Subcutaneous adipose tissue (tissue), 4 donors: Measurements from ENCODE around the gene CDK18. TPM values are rescaled to one million over a fixed set of nuclear protein-coding genes. Genes with fewer than 3 reads are reported as not detected.

Source experiments
- total RNA-seq, 4 donors: library from RNA; depleted of rRNA; stranded (reverse); fragments of >200 nt; gene quantifications; one replicate each; pipeline ENCODE4 v1.1.0, GENCODE V29; 2016
- TF ChIP-seq, protein P1 (sequence below): fragments of 450-650 bp; IDR thresholded peaks from one replicate; pipeline ENCODE4 v1.5.1; 2016; ENCODE audit warnings: low read depth, mild to moderate bottlenecking, control low read depth, antibody characterized with exemption, moderate library complexity

The CDK18 gene
- total RNA-seq, 4 donors from 2014 or later, result 1.6 to 7.8 (median 2.4) TPM

DNA sequence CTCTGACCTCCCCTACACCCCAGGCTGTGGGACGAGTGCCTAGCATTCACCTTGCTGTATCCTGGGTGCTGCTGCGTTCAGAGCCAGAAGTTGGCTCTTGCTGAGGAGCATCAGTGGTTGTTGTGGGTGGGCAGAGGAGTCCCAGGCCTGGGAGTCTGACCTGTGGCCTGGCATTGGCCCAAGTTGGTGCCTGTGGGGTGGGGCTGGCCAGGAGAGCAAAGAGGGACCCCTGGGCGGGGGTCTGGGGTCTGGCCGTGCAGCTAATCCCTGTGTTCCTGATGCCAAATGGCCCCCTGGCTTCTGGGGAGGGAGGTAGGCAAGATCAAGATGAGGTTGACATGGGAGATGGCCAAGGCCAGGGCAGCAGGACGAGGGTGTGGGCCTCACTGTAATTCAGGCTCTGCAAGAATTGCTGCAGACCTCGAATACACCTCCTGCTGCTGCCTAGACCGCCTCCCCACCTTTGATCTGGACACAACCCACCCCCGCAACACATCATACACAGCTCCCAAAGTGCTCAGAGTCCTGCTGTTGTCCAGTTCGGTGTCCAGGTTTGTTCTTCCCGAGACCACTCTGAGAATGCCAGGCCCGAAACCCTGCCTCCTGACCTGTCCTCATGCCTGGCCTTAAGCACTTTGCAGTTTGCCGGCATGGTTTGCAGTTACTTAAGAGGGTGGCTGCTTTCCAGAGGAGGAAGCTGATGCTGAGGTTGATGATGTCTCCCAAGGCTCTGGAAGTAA, 28.7 kb downstream of the CDK18 start:
- TF ChIP-seq, protein P1, sequence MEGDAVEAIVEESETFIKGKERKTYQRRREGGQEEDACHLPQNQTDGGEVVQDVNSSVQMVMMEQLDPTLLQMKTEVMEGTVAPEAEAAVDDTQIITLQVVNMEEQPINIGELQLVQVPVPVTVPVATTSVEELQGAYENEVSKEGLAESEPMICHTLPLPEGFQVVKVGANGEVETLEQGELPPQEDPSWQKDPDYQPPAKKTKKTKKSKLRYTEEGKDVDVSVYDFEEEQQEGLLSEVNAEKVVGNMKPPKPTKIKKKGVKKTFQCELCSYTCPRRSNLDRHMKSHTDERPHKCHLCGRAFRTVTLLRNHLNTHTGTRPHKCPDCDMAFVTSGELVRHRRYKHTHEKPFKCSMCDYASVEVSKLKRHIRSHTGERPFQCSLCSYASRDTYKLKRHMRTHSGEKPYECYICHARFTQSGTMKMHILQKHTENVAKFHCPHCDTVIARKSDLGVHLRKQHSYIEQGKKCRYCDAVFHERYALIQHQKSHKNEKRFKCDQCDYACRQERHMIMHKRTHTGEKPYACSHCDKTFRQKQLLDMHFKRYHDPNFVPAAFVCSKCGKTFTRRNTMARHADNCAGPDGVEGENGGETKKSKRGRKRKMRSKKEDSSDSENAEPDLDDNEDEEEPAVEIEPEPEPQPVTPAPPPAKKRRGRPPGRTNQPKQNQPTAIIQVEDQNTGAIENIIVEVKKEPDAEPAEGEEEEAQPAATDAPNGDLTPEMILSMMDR, result no peak

DNA sequence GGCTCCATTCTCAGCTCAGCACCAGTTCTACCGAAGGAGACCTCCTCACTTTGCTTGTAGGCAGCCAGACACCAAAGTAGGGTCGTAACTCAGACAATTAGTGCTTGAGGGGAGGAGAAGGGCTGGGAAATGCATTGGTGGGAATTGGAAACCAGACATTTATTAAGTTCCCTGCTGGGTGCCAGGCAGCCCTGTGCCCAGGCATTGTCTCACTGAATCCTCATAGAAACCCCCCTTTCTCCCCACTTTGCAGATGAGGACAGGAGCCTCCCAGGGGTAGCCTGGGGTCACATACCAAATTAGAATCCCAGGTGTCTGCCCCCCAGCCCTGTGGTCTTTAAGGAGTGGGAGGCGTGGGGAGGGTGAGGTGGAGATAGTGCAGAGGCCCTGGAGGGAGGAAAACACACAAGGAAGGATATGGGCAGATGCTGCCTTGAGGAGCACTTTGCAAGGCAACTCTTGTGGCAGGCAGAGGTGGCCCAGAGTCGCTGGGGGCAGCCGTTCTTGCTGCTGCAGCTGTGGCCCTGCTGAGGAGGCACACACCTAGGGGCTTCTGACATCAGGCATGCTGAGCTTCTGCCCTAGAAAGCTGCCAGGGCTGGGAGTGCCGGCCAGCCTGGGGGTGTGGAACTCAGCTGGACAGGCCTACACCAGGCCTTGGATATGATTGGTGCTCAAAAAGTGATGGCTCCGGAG, 29.4 kb downstream of the CDK18 start:
- TF ChIP-seq, protein P1, result no peak

DNA sequence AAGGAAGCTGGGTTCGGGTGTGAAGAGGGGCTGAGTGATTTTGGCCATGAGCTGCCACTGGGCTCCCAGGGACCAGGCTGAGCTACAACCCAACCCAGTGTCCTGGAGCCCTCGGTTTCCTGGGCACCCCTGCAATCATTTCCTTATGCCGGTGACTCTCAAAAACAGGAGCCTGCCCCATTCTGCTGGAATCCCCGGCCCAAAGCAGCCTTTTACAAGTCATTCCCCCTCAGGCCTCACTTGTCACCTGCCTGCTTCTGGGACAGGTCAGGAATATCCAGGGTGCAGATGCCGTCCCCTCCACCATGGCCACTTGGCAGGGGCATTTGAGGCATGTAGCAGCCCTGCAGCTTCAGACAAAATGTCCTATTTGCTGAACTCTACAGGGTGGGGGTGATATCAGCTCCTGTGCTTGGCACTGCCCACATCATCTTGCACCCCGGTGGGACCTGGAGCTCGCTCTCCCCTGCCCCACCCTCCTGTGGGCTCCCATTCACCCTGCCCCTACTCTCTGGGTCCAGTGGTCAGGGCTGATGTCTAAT, 30.0 kb downstream of the CDK18 start:
- TF ChIP-seq, protein P1, result no peak

DNA sequence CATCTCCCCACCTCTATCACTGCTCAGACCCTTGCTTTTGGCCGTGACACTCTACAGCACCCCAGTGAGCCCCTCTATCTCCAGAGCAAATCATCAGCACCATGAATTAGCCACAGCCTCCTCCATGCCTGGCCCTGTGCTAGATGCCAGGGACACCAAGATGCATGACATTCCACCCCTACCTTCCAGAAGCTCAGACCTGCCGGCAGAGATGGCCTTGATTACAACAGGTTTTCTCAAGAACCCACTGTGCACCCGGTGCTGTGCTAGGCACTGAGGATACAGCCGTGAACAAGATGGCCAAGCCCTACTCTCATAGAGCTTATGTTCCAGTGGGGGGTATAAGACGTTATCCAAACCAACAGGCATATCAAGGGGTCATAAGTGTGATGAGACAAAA, 30.6 kb downstream of the CDK18 start:
- TF ChIP-seq, protein P1, result no peak

DNA sequence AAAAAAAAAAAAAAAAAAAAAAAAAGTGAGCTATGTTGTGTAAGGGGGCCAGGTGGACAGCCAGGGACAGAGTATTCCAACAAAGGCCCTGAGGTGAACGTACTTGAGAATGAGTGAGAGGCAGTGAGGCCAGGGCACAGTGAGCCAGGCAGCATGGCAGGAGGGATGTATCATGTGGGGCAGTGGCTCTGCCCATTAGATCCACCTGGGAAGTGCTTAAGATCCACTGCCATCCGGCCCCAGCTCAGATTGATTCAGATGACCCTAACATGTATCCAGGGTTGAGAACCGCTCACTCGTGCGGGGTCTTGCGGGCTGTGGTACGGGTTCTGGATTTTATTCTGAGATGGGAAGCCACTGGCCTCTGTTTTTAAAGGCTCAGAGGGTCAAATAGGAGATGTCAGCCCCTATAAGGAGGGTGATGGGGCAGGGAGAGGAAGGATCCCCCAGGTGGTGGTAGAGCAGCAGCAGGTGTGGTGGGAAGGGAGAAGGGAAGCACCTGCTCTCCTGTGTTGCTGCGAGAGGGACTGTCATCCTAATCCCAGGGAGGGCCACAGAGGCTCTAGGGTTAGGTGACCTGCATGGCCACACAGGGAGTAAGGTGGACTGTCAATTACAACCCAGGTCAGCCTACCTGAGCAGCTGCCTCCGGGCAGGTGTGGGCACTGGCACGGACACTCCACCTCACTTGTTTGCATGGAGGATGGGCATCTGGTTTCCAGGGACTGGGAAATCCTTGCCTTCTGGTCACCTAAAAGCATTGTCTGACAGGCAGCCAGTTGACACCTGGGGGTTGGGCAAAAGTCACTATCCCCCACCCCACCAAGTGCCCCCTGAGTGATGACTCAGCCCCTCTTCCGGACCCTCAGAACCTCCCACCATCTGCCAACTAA, 31.6 kb downstream of the CDK18 start:
- TF ChIP-seq, protein P1, result no peak

DNA sequence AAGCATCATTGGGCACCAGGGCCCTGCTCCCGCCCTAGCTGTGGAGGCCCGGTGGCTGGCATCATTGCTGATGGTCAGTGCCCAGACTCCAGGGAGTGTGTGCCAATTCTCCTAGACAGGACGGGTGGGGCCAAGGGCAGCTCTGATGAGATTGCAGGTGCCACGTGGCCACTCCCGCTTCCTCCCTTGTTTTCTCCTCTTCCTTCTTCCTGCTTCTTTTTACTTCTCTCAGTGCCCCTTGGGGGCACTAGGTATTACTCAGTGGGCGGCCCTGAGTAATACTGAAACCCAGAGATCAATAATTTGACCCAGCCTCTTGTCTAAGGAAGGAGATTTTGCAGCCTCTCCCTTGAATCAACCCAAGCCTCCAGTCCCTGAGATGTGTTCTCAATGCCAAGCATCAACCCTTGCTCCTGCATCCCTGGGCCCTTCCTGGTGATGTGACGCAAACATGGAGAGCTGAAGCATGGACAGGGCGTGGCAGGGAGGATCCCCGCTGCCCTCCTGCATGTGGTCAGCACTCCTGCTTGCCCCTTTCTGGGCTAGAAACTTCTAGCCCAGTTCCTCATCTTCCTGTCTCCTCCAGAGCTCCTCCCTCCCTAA, 32.4 kb downstream of the CDK18 start:
- TF ChIP-seq, protein P1, result no peak
